ENCODE results near the gene CEMIP2. TPM values are rescaled to one million over a fixed set of nuclear protein-coding genes. Genes with fewer than 3 reads are reported as not detected.
A peak's percentile ranks its signal among the peaks of the same experiment; 100 is the strongest.
"Not testable (repeated sequence)": the region's sequence is repeated elsewhere in the genome, so short reads cannot be mapped to it uniquely, and the experiment has no call there.

The CEMIP2 gene
- total RNA-seq, 6 donors from 2014 or later = 113 to 277 (median 161) TPM

DNA sequence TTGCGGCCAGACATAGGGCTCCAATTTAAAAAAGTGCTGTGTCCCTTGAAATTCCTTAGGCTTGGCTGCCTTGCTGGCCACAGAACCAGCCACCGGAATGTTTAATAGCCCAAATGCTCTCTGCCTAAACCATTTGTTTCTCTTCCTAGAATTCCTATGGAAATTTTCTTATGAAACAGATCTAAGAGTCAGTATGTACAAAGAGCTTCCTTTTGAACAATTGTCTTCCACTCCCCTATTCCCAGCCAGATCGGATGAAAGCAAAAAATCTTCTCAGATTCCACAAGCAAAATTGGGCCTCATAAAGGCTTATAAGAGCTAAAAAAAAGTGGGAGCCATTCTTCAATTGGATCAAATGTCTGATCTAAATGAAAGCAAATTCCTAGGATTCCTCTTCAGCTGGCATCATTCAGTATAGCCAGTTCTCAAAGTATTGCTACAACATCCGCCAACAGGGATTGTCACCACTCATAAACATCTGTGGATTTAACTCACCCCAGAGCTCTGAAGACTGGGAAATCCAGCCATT is 104.3 kb downstream of the CEMIP2 start:
- 67 to 72% methylated on average over 4 of the region's 4 CpGs for WGBS, 2 donors
- TF ChIP-seq EP300 (IDR thresholded peaks at IDR 0.05) (no peak), POLR2A (IDR thresholded peaks at IDR 0.05) (no peak), POLR2AphosphoS5 (IDR thresholded peaks at IDR 0.05) (no peak)
- TF ChIP-seq, protein P1, sequence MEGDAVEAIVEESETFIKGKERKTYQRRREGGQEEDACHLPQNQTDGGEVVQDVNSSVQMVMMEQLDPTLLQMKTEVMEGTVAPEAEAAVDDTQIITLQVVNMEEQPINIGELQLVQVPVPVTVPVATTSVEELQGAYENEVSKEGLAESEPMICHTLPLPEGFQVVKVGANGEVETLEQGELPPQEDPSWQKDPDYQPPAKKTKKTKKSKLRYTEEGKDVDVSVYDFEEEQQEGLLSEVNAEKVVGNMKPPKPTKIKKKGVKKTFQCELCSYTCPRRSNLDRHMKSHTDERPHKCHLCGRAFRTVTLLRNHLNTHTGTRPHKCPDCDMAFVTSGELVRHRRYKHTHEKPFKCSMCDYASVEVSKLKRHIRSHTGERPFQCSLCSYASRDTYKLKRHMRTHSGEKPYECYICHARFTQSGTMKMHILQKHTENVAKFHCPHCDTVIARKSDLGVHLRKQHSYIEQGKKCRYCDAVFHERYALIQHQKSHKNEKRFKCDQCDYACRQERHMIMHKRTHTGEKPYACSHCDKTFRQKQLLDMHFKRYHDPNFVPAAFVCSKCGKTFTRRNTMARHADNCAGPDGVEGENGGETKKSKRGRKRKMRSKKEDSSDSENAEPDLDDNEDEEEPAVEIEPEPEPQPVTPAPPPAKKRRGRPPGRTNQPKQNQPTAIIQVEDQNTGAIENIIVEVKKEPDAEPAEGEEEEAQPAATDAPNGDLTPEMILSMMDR (IDR thresholded peaks at IDR 0.05) = no peak
- peaks cover 13 to 31% (median 21%) of the 10 kb centered on the region in 4 donors for H3K4me1 ChIP-seq
- peak overlapping the region; percentile 2 to 65 (median 52) for H3K27ac ChIP-seq
- H3K4me3 ChIP-seq = no peak overlapping the region
- no peaks in the 10 kb centered on the region for H3K36me3 ChIP-seq
- H3K9me3 ChIP-seq = no peaks in the 10 kb centered on the region
- no peaks in the 10 kb centered on the region for H3K27me3 ChIP-seq
- no peak for ATAC-seq (ENCODE audit: low FRiP score in 2 of 2)
- DNase-seq = no peak

DNA sequence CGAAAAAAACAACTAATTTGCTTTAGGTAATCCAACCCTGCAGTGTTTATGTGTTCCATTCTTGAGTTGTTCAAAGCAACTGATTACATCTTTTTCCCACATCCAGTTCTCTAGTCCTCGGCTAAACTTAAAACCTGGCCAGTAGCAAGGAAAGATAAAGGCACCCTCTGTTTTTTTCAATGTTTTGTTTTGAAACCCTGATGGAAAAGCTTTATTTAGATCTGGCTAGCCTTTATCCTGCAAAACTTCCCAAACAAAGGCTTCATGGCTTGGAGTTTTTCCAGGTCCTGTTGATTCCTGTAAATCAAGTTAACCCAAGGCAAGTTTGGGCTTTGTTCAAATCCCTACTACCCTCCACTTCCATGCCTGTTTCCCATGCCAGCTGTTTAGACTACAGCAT is 105.1 kb downstream of the CEMIP2 start:
- TF ChIP-seq, protein P1 (IDR thresholded peaks at IDR 0.05) = no peak
- no peak for TF ChIP-seq EP300 (IDR thresholded peaks at IDR 0.05)
- no peak for TF ChIP-seq POLR2A (IDR thresholded peaks at IDR 0.05)
- TF ChIP-seq POLR2AphosphoS5 (IDR thresholded peaks at IDR 0.05) = no peak
- no peaks in the 10 kb centered on the region for H3K27me3 ChIP-seq
- WGBS, 2 donors = 27 to 32% methylated on average over 2 of the region's 2 CpGs
- no peak overlapping the region for H3K4me3 ChIP-seq
- no peaks in the 10 kb centered on the region for H3K36me3 ChIP-seq
- ATAC-seq (ENCODE audit: low FRiP score in 2 of 2) (no peak), DNase-seq (no peak)
- no peaks in the 10 kb centered on the region for H3K9me3 ChIP-seq
- H3K4me1 ChIP-seq = peaks cover 13 to 31% (median 21%) of the 10 kb centered on the region in 4 donors
- H3K27ac ChIP-seq = peak overlapping the region in 3 of 4 donors; percentile 2 to 65 (median 62)

DNA sequence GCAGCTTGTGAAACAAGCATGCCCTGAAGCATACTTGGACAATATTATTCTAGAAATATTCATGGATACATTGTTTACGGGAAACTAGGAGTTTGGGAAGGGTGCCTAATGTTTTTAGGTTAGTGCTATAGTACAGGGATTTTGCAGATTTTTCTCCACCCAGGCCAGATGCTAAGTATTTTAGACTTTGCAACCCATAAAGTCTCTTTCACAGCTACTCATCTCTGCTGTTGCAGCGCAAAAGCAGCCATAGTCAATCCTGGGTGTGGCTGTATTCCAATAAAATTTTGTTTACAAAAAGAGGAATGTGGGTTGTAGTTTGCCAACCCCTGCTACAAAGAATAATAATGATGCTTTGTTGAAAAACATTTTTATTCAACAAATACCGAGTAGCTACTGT is 106.2 kb downstream of the CEMIP2 start:
- Histone ChIP-seq H3K4me3 (no peak overlapping the region), H3K4me1 (peaks cover 13 to 31% (median 21%) of the 10 kb centered on the region in 4 donors), H3K9me3 (no peaks in the 10 kb centered on the region), H3K36me3 (no peaks in the 10 kb centered on the region), H3K27ac (peak overlapping the region in 1 of 4 donors; percentile 59), H3K27me3 (no peaks in the 10 kb centered on the region)
- ATAC-seq (ENCODE audit: low FRiP score in 2 of 2) (no peak), DNase-seq (no peak)
- TF ChIP-seq, protein P1 (IDR thresholded peaks at IDR 0.05) = no peak
- TF ChIP-seq EP300 (IDR thresholded peaks at IDR 0.05) (no peak), POLR2AphosphoS5 (IDR thresholded peaks at IDR 0.05) (no peak), POLR2A (IDR thresholded peaks at IDR 0.05) (no peak)
- WGBS, 2 donors = 74 to 78% methylated on average over 3 of the region's 3 CpGs

DNA sequence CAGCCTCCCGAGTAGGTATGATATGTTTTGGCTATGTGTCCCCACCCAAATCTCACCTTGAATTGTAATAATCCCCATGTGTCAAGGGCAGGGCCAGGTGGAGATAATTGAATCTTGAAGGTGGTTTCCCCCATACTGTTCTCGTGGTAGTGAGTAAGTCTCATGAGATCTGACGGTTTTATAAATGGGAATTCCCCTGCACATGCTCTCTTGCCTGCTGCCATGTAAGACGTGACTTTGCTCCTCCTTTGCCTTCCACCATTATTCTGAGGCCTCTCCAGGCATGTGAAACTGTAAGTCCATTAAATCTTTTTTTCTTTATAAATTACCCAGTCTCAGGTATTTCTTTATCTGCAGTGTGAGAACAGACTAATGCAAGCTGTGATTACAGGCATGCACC is 111.0 kb downstream of the CEMIP2 start:
- DNase-seq; H3K27ac ChIP-seq; H3K9me3 ChIP-seq; H3K36me3 ChIP-seq; H3K4me3 ChIP-seq; ATAC-seq (ENCODE audit: low FRiP score in 2 of 2); H3K27me3 ChIP-seq: not testable (repeated sequence)
- 82 to 90% methylated on average over 4 of the region's 4 CpGs for WGBS, 2 donors
- peaks cover 0 to 16% (median 6%) of the 10 kb centered on the region in 4 donors for H3K4me1 ChIP-seq

DNA sequence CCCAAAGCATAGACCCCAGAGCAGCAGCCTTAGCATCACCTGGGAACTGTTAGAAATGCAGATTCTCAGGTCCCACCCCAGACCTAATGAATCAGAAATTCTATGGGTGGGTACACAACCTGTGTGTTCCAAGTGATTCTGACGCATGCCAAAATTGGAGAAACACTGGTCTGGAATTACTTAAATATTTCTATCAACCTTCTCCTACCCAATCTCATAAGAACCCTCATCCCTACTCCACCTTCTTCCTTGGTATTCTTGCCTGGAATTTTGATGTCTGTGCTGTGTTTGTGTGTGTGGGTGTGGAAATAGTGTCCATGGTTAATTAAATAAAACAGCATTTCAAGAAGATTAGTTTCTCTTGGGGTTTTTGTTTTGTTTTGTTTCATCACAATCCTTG is 111.8 kb downstream of the CEMIP2 start:
- H3K4me3 ChIP-seq = no peak overlapping the region
- DNase-seq (no peak), ATAC-seq (ENCODE audit: low FRiP score in 2 of 2) (no peak)
- H3K4me1 ChIP-seq = peaks cover 0 to 9% (median 0%) of the 10 kb centered on the region in 4 donors
- H3K27me3 ChIP-seq = no peaks in the 10 kb centered on the region
- no peak overlapping the region for H3K27ac ChIP-seq
- no peaks in the 10 kb centered on the region for H3K9me3 ChIP-seq
- no peaks in the 10 kb centered on the region for H3K36me3 ChIP-seq
- 93 to 94% methylated on average over 1 of the region's 1 CpG for WGBS, 2 donors
- TF ChIP-seq EP300 (IDR thresholded peaks at IDR 0.05) (no peak), POLR2A (IDR thresholded peaks at IDR 0.05) (no peak), POLR2AphosphoS5 (IDR thresholded peaks at IDR 0.05) (no peak)
- TF ChIP-seq, protein P1 (IDR thresholded peaks at IDR 0.05) = no peak
